Hematopoietic multipotent progenitor cell treated with erythropoietin and hydrocortisone succinate and interleukin-3 and kit ligand, for 6 days (in vitro differentiated cells): ENCODE data around the gene FRYL.
"Not testable (repeated sequence)": the region's sequence is repeated elsewhere in the genome, so short reads cannot be mapped to it uniquely, and the experiment has no call there.

Source experiments
- DNase-seq: peaks from one replicate; pipeline ENCODE4 v3.0.0-alpha.2; 2015

The FRYL gene

DNA sequence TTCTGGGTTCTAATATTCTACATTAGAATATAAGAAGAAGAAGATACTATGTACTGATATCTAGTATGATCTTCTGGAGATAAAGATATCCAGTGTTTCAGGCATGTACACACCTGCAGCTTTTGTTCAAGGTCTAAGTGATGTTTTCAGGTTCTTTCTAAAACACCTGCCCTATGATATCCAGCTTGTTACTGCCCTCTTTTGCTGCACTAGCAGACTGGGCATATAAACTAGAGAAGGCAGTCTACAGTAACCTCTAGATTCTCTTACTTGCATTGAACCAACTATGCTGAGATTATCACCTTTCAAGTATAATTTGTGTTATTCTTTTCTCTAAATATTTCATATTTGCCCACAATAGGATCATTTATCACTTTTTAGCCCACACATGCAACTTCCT lies 1.9 kb upstream of the FRYL start:
- DNase-seq: no peak

DNA sequence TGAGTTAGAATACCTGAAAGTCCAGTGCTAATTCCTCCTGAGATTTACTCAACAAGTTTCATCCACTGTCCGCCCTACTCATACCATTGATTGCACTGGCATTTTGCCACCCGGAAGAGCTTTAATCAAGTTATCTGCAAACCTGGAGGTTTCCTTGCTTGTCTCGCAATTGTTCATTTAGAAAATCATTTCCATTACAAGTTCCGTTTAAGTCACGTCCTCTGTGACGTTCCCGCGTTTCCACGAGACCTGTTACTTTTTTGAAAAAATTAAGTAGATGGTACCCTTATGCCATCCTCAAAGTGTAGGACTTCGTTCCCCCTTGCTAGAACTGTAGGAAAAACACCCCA lies 761 bp upstream of the FRYL start:
- peak; percentile 82 for DNase-seq

DNA sequence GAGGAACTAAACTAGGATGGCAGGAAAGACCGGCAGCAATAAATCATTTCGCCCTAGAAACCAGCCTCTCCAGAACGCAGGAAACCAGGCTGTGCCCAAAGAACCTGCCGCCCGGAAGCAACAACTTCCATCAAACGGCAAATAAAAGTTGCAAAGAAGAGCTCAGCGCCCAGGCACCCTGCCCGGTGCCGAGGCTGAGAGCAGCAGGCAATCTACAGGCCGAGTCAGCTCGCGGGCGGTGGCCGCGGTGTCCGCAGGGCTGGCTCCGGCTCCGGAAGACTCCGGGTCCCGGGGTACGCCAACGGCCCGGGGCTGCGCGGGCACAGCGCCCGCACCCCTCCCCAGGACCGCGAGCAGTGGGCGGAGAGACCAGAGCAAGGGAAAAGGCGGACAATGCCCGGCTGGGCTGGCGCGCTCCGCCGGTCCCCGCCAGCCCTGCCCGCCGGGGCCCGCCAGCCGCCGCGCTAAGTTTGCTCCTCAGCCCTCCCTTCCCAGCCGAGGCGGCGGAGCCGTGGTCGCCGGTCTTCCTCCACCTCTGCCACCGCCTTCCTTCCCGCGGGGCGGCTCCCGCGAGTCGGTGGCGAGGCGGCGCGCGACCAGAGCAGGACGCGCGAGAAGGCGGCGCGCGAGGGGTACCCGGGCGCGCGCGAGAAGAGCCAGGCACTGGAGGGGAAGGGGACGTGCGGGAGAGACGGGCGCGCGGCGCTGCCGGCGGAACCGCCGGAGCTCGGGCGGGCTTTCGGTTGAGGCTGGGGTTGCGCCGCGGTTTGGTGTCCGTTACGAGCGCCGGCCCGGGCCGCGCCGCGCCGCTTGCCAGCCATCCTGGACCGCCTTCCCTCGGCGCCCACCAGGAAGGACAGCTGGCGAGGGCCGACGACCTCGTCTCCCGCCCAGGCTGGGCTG lies 733 bp downstream of the FRYL start:
- peak; percentile 67 for DNase-seq

DNA sequence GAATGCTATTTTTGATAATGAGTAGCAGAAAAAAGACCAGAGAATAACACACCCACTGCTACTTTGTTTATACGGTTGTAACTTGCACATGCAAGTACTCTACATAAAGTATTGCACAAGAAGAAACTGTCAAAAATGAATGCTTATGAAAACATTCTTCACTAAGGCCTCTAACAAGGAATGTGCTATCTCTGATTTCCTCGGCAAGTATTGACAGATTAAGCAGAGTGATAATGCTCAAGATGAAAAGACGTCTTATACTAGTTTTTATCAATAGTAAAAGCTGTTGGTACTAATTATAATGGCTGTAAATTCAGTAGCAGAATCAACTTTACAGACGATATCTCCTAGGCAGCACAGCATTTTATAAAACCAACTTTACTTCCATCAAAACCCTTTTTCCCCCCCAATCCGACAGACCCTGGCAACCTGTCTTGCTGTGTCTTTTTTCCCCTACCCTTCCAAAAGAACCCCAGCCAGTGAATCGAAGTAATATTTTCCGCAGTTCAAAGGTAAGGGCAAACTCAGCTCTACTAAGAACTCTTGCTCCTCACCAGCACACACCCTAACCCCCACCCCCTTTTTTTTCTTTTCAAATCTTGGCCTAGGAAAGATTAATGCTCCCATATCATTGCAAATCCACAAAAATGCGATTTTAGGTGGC lies 1.5 kb downstream of the FRYL start:
- DNase-seq: peak; percentile 63

DNA sequence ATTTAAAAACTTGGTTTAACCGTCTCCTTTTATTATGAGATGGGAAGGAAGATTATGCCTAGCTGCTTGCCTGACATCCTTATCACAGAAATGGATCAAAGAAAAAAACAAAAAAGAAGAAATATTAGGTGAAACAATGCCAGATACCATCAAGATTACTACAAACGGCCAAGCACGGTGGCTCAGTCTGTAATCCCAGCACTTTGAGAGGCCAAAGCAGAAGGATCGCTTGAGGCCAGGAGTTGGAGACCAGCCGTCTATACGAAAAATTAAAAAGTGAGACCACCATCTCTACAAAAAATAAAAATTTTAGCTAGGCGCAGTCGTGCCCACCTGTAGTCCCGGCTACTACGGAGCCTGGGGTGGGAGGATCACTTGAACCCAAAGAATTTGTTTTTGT lies 2.3 kb downstream of the FRYL start:
- peak; percentile 35 for DNase-seq

DNA sequence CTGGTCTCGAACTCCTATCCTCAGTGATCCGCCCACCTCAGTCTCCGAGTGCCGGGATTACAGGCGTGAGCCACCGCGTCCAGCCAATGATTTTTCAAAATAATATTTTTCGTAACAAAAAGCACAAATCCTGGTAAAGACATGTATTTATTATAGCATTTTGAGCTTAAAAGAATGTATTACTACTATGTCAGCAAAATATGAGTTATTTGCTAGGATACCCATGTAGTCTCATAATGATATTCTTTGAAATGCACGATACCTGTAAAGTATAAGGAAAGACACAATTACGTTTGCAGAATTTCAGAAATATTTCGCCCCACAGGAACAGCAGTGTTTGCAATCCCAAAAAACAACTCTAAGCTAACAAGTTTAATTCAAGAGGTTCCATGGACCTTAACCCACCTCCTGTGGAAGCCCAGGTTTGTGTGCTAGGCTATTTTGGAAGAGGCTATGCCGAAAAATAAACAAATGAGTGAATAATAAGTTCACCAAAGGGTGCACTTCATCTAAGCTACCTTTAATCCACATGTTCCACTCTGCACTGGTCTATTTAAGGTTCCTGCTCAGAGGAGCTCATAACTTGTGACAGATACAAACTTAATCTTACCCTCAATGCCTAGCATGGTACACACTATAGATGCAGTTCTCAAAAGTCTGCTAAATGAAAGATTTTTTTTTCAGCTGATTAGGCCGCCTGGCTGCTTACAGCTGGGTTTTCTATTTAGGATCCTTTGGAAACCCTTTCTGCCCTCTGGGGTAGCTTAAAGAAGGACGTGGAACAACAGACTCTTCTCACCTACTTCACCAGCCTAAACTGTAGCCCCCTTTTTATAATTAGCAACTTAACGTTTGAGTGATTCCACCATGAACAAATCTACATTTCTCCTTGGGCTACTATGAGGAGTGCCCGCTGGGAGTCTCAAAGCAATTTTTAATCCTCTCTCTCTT lies 5.0 kb downstream of the FRYL start:
- DNase-seq: peak; percentile 17

DNA sequence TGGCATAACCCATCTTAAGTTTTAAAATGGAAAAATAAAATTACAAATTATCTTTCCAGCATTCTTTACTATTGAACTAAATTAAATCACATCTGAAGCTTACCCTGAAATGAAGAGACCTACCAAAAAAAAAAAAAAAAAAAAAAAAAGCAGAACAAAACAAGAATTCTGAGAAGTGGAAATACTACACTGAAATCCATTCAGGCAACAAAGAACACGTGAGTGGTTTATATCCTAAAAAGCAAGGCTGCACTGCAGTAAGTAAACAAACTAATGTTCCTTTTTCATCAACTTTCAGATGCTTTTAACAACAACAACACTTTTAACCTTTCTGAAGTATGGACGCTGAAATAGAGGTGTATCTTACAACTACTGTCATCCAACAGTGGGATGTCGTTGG lies 7.5 kb downstream of the FRYL start:
- no peak for DNase-seq

DNA sequence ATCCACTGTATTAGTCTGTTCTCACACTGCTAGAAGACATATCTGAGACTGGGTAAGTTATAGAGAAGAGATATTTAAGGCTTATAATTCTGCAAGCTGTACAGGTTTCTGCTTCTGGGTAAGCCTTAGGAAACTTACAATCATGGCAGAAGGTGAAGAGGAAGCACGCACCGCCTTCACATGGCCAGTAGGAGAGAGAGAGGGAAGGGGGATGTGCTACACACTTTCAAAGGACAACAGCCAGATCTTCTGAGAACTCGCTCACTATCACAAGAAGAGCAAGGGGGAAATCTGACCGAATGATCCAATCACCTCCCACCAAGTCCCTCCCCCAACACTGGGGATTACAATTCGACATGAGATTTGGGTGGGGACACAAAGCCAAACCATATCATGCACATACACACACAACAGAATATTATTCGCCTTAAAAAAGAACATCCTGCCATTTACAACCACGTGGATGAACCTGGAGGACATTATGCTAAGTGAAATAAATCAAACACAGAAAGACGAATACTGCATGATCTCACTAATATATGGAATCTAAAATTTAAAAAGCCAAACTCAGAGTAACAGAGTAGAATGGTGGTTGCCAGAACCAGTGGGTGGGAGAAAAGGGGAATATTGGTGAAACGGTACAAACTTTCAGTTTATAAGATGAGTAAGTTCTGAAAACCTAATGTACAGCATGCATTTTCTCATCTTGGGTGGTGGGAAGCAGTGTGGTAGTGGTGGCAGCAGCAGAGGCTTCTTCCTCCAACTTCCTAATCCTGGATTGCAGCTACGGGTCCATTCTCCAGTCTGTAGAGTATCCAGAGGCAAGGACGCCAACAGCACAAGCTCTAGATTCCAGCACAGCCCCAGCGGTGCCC lies 12.8 kb downstream of the FRYL start:
- DNase-seq: no peak

DNA sequence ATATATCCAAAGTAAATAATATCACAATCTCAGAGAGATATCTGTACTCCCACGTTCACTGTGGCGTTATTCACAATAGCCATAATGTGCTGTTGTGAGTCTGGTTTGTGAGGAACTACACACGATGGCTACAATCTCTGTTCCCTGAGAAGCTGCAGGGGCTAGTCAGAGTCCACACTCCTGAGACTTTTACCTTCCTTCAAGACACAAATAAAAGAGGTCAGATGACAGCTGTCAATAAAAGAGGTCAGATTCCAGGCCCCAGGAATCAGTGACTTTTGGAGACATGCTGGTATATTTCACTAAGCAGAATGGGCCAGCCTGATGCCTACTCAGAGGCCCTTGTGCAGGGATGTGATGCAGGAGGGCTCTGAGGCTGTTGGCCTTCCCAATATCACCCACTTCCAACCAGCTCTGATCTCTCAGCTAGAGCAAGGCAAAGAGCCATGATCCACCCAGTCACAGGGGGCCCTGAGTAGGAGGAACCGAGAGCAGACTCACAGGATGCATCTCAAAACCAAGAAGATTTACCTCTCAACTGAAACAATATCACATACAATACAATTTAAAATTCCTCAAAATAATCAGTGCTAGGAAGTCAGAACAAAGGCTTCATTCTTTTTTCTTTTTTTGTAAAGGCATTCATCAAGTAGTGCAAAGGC lies 13.8 kb downstream of the FRYL start:
- DNase-seq: no peak

DNA sequence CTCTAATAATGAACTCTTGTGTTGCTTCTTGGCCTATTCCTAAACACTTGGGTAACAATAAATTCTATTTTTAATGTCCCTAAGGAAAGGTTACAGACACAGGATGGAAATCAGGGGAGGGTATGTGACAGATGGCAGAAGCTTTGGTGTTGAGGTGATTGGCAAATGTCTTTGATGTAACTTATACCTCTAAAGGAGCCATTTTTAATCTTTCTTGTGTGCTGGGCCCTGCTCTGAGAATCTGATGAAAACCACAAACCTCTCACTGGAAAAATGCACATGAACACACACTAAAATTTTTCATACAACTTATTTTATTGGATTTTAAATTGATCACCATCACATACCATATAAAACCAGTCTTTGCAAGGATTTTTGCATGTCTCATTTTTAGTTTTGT lies 17.7 kb downstream of the FRYL start:
- DNase-seq: no peak

DNA sequence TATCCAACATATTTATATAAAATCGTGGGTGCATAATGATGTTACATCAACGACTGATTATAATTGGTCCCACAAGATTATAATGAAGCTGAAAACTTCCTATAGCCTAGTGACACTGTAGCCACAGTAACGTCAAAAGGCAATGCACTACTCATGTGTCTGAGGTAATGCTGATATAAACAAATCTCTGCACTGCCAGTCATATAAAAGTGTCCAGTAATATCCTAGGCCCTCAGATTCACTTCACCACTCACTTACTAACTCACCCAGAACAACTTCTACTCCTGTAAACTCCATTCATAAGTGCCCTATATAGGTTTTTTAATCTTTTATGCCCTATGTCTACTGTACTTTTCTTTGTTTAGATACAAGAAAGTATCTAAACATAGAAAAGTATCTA lies 18.8 kb downstream of the FRYL start:
- no peak for DNase-seq

DNA sequence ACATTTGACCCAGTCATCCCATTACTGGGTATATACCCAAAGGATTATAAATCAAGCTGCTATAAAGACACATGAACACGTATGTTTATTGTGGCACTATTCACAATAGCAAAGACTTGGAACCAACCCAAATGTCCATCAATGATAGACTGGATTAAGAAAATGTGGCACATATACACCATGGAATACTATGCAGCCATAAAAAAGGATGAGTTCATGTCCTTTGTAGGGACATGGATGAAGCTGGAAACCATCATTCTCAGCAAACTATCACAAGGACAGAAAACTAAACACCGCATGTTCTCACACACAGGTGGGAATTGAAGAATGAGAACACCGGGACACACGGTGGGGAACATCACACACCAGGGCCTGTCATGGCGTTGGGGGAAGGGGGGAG lies 21.4 kb downstream of the FRYL start:
- not testable (repeated sequence) for DNase-seq

DNA sequence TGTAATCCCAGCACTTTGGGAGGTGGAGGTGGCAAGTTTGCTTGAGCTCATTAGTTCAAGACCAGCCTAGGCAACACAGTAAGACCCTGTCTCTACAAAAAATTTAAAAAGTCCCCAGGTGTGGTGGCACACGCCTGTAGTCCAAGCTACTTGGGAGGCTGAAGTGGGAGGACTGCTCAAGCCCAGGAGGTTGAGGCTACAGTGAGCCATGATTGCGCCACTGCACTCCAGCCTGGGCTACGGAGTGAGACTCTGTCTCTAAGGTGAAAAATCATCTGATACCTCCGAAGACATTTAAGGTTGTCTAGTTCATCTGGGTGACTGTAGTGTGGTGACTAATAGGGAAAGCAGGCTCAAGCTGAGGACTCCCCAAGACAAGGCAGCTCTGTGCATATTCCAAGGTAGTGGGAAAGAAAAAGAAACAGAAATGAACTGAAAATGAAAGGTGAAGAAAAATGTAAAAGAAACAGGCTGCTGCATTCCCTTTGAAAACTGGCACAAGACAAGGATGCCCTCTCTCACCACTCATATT lies 23.3 kb downstream of the FRYL start:
- no peak for DNase-seq

DNA sequence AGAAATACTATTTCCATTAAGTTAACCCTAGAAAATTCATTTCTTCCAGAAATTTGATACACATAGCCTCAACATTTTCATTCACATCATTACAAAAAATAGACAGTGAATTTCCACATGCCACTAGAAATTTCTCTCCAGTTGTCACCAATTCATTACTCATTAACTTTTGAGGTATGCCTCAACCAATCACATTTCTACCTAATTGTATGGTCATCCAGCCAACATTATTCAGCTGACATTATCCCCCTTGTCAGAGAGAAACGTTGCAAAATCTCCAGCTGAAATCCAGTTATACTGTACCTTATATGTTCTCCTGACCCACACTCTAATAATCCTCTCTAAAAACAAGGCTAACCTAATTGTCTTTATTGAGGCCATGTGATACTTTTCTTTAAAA lies 24.8 kb downstream of the FRYL start:
- DNase-seq: no peak

DNA sequence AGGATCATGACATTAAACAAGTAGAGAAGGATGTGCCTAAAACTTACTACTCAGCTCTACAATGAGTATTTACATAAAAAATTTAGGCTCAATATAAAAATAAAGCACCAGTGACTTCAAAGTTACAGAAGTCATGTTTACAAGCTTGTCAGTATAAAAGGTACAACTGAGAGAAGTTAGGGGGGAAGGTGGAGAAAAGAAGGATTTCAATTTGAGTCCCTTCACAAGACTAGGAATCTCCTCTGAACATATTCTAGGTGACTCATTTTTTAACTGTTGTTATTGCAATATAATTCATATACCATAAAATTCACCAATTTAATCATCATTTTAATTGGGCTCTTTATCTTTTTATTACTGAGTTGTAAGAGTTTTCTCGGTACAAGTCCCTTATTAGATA lies 26.9 kb downstream of the FRYL start:
- no peak for DNase-seq

DNA sequence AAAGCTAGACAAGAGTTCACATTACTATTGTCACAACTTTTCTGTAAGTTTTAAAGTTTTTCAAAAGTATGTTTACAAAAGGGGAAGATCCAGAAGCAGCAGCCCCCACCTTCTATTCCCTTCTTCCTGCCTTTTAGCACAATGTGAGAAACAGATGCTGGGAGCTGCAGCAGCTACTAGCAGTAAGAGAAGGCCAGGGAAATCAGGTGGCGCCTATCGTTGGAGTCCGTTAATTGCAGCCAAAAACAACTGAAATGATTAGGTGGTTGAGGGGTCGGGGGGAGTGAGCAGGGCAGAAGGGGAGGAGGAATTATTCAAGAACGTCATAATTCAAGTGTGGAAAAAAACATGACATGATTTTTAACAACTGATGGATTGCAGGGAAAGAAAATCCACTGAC lies 27.4 kb downstream of the FRYL start:
- peak; percentile 49 for DNase-seq

DNA sequence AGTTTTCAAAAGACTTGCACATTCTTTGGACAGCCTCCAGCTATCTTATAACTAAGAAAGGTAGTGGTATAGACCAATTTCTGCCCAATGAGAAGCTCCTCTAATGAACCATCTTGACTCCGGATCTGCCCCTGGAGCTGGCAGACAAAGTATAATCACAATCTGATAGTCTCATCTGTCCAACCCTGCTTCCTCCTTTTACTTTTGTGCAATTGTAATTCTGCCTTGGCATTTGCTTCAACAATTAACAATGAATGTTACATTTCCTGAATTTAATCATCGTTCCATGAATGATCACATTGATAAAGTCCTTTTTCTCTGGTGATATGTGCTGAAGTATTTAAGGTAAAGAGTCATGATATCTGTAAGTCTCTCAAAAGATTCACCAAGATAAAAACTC lies 27.8 kb downstream of the FRYL start:
- peak; percentile 57 for DNase-seq

DNA sequence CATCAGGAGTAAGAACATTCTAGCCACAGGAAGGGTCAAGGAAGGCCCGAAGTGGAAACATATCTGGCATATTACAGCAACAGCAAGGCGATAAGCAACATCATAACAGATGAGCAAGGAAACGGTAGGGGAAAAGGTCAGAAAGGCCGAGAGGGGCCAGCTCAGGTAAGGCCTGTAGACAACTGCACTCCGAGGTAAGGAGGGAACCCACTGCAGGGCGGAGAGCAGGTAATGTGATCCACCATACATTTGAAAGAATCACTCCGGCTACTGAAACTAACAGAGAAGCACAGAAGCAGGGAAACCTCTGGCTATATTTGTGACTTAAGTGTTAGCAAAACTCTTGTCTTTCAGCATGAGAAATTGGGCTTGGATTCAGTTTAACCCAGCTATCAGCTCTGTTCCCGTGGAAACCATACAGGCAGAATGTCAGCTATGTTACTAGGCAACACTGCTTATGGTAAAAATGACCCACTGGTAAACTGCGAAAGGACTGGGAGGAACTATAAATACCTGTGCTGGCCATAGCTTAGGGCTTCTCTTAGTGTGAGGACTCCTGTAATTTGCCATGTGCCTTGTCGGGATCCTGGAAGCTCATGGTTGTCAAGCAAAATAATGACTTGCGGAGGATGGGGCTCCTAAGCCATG lies 31.0 kb downstream of the FRYL start:
- DNase-seq: peak; percentile 23

DNA sequence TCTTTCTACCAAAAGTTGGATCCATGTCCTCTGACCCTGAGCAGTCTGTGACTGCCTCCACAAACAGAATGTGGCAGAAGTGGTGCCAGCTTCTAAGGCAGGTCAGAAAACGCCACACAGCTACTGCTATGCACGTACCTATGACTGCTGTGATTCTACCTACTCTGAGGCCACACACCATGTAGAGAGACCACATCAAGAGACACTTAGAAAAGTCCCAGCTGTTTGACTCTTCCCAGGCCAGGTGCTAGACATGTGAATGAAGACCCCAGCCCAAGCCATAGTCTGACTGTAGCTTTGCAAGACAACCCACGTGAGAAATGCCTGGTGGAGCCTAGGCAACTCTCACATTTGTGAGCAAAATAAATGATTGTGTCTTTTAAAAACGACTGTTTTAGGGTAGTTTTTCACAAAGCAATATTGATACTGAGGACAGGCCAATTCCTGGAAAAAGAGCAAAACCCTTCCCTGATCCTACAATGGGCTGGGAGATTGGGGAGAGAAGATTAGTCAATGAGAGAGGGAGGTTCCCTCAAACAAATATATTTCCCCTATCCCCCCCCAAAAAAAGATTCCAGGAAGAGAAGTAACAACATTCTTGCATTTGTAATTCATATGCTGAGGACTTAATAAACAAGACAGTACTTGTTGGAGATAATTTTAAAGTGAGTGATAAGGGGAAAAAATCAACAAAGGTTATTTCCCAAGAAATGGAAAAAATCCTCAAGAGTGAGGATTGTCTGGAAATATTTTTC lies 33.3 kb downstream of the FRYL start:
- DNase-seq: no peak

DNA sequence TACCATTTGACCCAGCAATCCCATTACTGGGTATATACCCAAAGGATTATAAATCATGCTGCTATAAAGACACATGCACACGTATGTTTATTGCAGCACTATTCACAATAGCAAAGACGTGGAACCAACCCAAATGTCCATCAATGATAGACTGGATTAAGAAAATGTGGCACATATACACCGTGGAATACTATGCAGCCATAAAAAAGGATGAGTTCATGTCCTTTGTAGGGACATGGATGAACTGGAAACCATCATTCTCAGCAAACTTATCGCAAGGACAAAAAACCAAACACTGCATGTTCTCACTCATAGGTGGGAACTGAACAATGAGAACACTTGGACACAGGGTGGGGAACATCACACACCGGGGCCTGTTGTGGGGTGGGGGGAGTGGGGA lies 34.9 kb downstream of the FRYL start:
- DNase-seq: not testable (repeated sequence)
